Upper lobe of left lung (tissue), 4 donors: ENCODE results near the gene MRPL38.

ENCODE experiments used
- POLR2A ChIP-seq, 4 donors: fragments of 450-650 bp; IDR thresholded peaks; one replicate each; pipeline ENCODE4 v1.5.1; 2016 to 2017; ENCODE audit warnings: antibody characterized with exemption in 4 of 4, mild to moderate bottlenecking in 2 of 4
- POLR2AphosphoS5 ChIP-seq, 2 donors: sonication (generic); formaldehyde crosslinking; IDR thresholded peaks; one replicate each; pipeline ENCODE4 v1.5.1; 2017; ENCODE audit warnings: antibody characterized with exemption in 2 of 2
- TF ChIP-seq, protein P1 (sequence below), 6 experiments: fragments of 450-650 bp in 4 of 6; fragments of 200-600 bp in 2 of 6; sonication (generic) in 2 of 6; IDR thresholded peaks; one replicate each; pipeline ENCODE4 v1.5.1; 2016 to 2019; ENCODE audit warnings: antibody characterized with exemption in 6 of 6

- no peak for TF ChIP-seq POLR2A (IDR thresholded peaks at IDR 0.05)
- TF ChIP-seq, protein P1, sequence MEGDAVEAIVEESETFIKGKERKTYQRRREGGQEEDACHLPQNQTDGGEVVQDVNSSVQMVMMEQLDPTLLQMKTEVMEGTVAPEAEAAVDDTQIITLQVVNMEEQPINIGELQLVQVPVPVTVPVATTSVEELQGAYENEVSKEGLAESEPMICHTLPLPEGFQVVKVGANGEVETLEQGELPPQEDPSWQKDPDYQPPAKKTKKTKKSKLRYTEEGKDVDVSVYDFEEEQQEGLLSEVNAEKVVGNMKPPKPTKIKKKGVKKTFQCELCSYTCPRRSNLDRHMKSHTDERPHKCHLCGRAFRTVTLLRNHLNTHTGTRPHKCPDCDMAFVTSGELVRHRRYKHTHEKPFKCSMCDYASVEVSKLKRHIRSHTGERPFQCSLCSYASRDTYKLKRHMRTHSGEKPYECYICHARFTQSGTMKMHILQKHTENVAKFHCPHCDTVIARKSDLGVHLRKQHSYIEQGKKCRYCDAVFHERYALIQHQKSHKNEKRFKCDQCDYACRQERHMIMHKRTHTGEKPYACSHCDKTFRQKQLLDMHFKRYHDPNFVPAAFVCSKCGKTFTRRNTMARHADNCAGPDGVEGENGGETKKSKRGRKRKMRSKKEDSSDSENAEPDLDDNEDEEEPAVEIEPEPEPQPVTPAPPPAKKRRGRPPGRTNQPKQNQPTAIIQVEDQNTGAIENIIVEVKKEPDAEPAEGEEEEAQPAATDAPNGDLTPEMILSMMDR (IDR thresholded peaks at IDR 0.05): no peak
- no peak for TF ChIP-seq POLR2AphosphoS5 (IDR thresholded peaks at IDR 0.05)
These were observed 33.0 kb upstream of the MRPL38 start for GRCh38 chr17:75937652-75938051.
